ENCODE measurements around the gene TRAF3IP1.
"Not testable (repeated sequence)": the region's sequence is repeated elsewhere in the genome, so short reads cannot be mapped to it uniquely, and the experiment has no call there.

The TRAF3IP1 gene

GRCh38 chr2:238302751-238303150 is 17.6 kb upstream of the TRAF3IP1 start:
- H3K4me1 ChIP-seq (ENCODE audit: insufficient read depth, low read length) = no peaks in the 10 kb centered on the region
- no peak overlapping the region for H3K9ac ChIP-seq (ENCODE audit: low read depth, low read length)
- H3K27me3 ChIP-seq (ENCODE audit: insufficient read depth, low read length) = no peaks in the 10 kb centered on the region; the same call in 1 of the 2 replicates
- no peaks in the 10 kb centered on the region for H3K36me3 ChIP-seq (ENCODE audit: insufficient read depth, low read depth, low read length)
- H3K9me3 ChIP-seq (ENCODE audit: insufficient read depth, low read depth, low read length) = no peaks in the 10 kb centered on the region
- H3K4me3 ChIP-seq (ENCODE audit: low read length) = no peak overlapping the region
- H3K27ac ChIP-seq (ENCODE audit: low read length) = no peak overlapping the region

- Histone ChIP-seq H3K4me1 (ENCODE audit: insufficient read depth, low read length) (no peaks in the 10 kb centered on the region), H3K36me3 (ENCODE audit: insufficient read depth, low read depth, low read length) (no peaks in the 10 kb centered on the region), H3K4me3 (ENCODE audit: low read length) (no peak overlapping the region), H3K27me3 (ENCODE audit: insufficient read depth, low read length) (no peaks in the 10 kb centered on the region), H3K27ac (ENCODE audit: low read length) (no peak overlapping the region), H3K9ac (ENCODE audit: low read depth, low read length) (no peak overlapping the region), H3K9me3 (ENCODE audit: insufficient read depth, low read depth, low read length) (no peaks in the 10 kb centered on the region)
Observed at GRCh38 chr2:238304116-238304515, 16.2 kb upstream of the TRAF3IP1 start.

DNA sequence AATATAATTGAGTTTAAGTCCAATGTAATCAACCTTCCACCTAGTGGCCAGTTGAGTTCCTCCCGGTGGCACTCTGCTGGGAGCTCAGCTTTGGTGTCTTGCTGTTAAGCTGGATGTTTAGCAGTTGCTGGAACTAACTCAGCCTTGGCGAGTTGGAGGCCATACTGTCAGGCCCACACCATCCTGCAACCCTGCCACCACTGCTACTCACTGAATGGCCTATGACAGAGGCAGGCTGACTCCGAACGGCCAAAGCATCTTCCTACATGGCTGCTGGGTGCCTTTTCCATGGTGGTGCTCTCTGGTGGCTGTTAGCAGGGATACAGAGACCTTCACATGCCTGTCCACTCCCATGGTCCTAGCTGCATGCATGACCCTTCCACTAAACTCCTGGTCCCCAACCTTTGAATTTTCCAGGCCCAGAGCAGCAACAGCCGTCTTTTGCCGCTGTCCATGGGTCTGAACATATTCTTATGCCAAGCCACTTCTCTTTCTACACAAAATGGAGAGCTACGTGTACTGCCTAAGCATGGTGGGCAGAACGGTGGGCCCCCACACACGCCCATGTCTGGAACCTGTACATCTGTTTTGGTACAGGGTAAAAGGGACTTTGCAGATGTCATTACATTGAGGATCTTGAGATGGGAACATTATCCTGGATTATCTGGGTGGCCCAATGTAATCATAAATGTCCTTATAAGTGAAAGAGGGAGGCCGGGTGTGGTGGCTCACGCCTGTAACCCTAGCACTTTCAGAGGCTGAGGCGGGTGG is 15.0 kb upstream of the TRAF3IP1 start:
- Histone ChIP-seq H3K27ac (ENCODE audit: low read length) (no peak overlapping the region), H3K36me3 (ENCODE audit: insufficient read depth, low read depth, low read length) (no peaks in the 10 kb centered on the region), H3K4me3 (ENCODE audit: low read length) (no peak overlapping the region), H3K27me3 (ENCODE audit: insufficient read depth, low read length) (no peaks in the 10 kb centered on the region), H3K4me1 (ENCODE audit: insufficient read depth, low read length) (no peaks in the 10 kb centered on the region), H3K9me3 (ENCODE audit: insufficient read depth, low read depth, low read length) (no peaks in the 10 kb centered on the region), H3K9ac (ENCODE audit: low read depth, low read length) (no peak overlapping the region)

DNA sequence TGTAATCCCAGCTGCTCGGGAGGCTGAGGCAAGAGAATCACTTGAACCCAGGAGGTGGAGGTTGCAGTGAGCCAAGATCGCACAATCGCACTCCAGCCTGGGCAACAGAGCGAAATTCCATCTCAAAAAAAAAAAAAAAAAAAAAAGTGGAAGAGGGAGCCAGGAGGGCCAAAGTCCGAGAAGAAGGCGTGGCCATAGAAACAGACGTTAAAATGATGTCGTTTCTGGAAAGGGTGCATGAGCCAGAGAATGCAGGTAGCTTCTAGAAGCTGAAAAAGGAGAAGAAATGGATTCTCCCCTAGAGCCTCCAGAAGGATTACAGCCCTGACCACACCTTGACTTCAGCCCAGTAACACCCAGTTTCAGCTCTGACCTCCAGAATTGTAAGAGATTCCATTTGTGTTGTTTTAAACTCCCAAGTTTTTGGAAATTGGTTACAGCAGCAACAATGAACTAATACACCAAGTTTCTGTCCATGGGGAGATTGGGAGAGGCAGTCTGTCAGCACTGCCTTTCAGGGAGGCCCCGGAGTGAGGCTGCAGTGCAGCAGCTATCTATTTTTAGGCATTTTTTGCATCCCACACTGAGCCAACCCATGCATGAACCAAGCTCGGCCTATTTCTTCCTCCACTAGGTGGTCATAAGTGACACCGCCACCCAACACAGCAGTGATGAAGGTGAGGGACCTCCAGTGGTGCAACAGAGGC is 14.2 kb upstream of the TRAF3IP1 start:
- Histone ChIP-seq H3K27me3 (ENCODE audit: insufficient read depth, low read length) (no peaks in the 10 kb centered on the region), H3K9ac (ENCODE audit: low read depth, low read length) (no peak overlapping the region), H3K36me3 (ENCODE audit: insufficient read depth, low read depth, low read length) (no peaks in the 10 kb centered on the region), H3K27ac (ENCODE audit: low read length) (no peak overlapping the region), H3K4me3 (ENCODE audit: low read length) (no peak overlapping the region), H3K4me1 (ENCODE audit: insufficient read depth, low read length) (no peaks in the 10 kb centered on the region), H3K9me3 (ENCODE audit: insufficient read depth, low read depth, low read length) (no peaks in the 10 kb centered on the region)

DNA sequence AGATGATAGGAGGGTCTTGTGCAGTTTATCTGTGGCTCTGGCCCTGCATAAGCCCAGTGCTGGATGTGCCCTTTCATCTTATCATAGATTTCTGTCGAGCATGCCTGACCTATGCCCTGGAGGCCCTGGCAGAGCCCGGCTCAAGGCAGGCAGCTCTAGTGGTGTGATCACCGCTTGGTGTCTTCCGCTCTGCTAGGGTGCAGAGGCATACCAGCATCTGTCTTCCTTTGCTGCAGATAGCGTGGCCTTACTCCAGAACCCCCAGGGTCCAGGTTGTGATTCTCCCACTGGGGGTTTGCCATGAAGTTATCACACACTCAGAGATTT is 13.7 kb upstream of the TRAF3IP1 start:
- Histone ChIP-seq H3K4me1 (ENCODE audit: insufficient read depth, low read length) (no peaks in the 10 kb centered on the region), H3K9ac (ENCODE audit: low read depth, low read length) (no peak overlapping the region), H3K4me3 (ENCODE audit: low read length) (no peak overlapping the region), H3K27me3 (ENCODE audit: insufficient read depth, low read length) (no peaks in the 10 kb centered on the region), H3K9me3 (ENCODE audit: insufficient read depth, low read depth, low read length) (no peaks in the 10 kb centered on the region), H3K27ac (ENCODE audit: low read length) (no peak overlapping the region), H3K36me3 (ENCODE audit: insufficient read depth, low read depth, low read length) (no peaks in the 10 kb centered on the region)

DNA sequence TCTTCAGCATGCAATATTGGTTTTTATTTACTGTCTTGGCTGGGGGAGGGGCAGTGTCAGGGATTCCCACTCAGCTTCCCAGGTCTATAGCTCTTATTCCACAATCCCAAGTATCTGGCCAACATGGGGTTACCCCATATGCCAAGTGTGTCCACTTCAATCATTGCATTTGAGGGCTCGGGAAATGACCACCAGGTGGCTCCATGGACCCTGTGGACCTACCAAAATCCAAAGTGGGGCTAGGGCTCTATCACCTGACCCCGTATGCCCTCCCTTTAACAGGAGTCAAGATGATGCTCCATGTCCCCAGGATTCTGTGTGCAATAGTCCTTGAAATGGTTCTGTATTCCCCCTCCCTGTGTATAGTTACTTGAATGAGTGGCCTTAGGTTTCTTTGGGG is 12.1 kb upstream of the TRAF3IP1 start:
- no peaks in the 10 kb centered on the region for H3K36me3 ChIP-seq (ENCODE audit: insufficient read depth, low read depth, low read length)
- H3K27me3 ChIP-seq (ENCODE audit: insufficient read depth, low read length) = no peaks in the 10 kb centered on the region
- no peak overlapping the region for H3K27ac ChIP-seq (ENCODE audit: low read length)
- no peaks in the 10 kb centered on the region for H3K4me1 ChIP-seq (ENCODE audit: insufficient read depth, low read length)
- no peaks in the 10 kb centered on the region for H3K9me3 ChIP-seq (ENCODE audit: insufficient read depth, low read depth, low read length)
- no peak overlapping the region for H3K9ac ChIP-seq (ENCODE audit: low read depth, low read length)
- H3K4me3 ChIP-seq (ENCODE audit: low read length) = no peak overlapping the region

DNA sequence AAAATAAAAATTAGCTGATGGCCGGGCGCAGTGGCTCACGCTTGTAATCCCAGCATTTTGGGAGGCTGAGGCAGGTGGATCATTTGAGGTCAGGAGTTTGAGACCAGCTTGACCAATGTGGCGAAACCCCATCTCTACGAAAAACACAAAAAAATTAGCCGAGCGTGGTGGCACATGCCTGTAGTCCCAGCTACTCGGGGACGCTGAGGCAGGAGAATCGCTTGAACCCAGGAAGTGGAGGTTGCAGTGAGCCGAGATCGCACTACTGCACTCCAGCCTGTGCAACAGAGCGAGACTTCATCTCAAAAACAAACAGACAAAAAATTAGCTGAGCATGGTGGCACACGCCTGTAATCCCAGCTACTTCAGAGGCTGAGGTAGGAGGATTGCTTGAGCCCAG is 9.6 kb upstream of the TRAF3IP1 start:
- H3K4me1 ChIP-seq (ENCODE audit: insufficient read depth, low read length); H3K27ac ChIP-seq (ENCODE audit: low read length); H3K4me3 ChIP-seq (ENCODE audit: low read length); H3K27me3 ChIP-seq (ENCODE audit: insufficient read depth, low read length); H3K36me3 ChIP-seq (ENCODE audit: insufficient read depth, low read depth, low read length); H3K9ac ChIP-seq (ENCODE audit: low read depth, low read length); H3K9me3 ChIP-seq (ENCODE audit: insufficient read depth, low read depth, low read length): not testable (repeated sequence)

DNA sequence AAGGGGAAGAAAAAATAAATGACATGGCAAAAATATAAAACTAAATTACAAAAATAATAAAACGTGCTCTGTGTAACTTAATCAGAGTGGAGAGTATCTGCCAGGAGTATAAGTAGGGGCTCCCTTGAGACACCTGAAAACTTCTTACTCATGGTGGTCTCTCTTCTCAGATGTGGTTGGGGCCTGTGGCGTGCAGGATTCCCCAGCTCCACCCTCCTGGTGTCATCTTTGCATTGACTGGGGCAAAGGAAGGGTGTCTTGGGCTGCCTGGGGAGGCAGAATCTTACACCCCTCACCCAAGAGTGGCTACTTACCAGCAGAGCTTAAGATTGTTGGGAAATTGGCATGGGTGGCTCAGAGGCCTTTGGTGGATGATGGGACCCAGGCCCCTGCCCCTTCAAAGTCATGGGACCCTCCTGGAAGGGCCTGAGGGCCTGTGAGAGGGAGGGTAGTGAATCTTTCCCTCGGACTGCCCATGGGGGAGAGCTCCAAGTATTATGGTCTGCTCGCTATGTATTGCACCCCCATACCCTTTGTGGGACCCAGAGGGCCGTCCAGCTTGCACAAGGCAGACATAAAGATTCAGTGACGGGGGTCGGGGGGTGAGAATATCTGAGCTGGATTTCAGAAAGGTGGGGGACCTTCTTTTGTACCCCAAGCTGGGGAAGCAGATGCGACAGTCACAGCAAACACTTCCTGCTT is 6.9 kb upstream of the TRAF3IP1 start:
- Histone ChIP-seq H3K36me3 (ENCODE audit: insufficient read depth, low read depth, low read length) (no peaks in the 10 kb centered on the region), H3K27ac (ENCODE audit: low read length) (no peak overlapping the region), H3K4me3 (ENCODE audit: low read length) (no peak overlapping the region), H3K4me1 (ENCODE audit: insufficient read depth, low read length) (no peaks in the 10 kb centered on the region), H3K9me3 (ENCODE audit: insufficient read depth, low read depth, low read length) (no peaks in the 10 kb centered on the region), H3K9ac (ENCODE audit: low read depth, low read length) (no peak overlapping the region), H3K27me3 (ENCODE audit: insufficient read depth, low read length) (no peaks in the 10 kb centered on the region)

DNA sequence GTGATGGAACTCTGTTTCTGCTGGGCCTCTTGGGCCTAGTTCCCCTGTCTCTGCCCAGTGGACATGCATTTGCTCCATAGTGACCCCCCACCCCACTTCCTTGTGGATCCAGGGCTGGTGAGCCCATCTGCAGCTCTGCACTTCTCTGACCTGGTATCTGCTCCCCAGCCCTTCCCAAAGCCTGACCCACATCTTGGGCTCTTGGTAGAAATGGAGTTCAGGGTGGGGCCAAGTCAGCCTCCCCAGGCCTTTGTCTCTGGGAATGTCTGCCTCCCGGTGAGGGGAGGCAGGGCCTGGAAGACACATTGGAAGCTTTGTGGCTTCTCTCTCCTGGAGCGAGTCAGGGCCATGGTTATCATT is 6.3 kb upstream of the TRAF3IP1 start:
- H3K9me3 ChIP-seq (ENCODE audit: insufficient read depth, low read depth, low read length) = no peaks in the 10 kb centered on the region
- H3K27ac ChIP-seq (ENCODE audit: low read length) = no peak overlapping the region
- H3K36me3 ChIP-seq (ENCODE audit: insufficient read depth, low read depth, low read length) = no peaks in the 10 kb centered on the region

DNA sequence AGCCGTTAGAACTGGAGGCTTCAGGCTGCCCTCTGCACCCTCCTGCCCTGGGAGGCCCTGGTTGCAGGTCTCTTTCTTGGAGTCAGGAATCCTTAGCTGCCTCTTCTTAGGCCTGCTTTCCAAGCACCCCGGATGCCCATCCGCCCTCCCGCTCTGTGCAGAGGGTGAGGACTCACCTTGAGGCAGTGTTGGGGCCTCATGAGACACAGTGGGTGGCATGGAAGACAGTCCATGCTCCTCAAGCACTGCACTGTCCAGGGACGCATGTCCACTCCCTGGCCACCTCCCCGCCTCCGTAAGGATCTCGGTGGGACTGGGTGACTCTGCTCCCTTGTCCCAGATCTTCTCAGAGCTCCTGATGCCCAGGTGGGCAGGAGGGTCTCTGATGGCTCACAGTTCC is 5.7 kb upstream of the TRAF3IP1 start:
- Histone ChIP-seq H3K4me3 (ENCODE audit: low read length) (no peak overlapping the region), H3K9me3 (ENCODE audit: insufficient read depth, low read depth, low read length) (no peaks in the 10 kb centered on the region), H3K27me3 (ENCODE audit: insufficient read depth, low read length) (peaks cover 8% of the 10 kb centered on the region; the same call in 1 of the 2 replicates), H3K36me3 (ENCODE audit: insufficient read depth, low read depth, low read length) (no peaks in the 10 kb centered on the region), H3K27ac (ENCODE audit: low read length) (no peak overlapping the region), H3K4me1 (ENCODE audit: insufficient read depth, low read length) (no peaks in the 10 kb centered on the region), H3K9ac (ENCODE audit: low read depth, low read length) (no peak overlapping the region)

More for the DNA sequence above, 6.3 kb upstream of the TRAF3IP1 start:
- no peaks in the 10 kb centered on the region for H3K4me1 ChIP-seq (ENCODE audit: insufficient read depth, low read length)
- no peak overlapping the region for H3K9ac ChIP-seq (ENCODE audit: low read depth, low read length)
- peaks cover 2% of the 10 kb centered on the region; the same call in 1 of the 2 replicates for H3K27me3 ChIP-seq (ENCODE audit: insufficient read depth, low read length)
- no peak overlapping the region for H3K4me3 ChIP-seq (ENCODE audit: low read length)

DNA sequence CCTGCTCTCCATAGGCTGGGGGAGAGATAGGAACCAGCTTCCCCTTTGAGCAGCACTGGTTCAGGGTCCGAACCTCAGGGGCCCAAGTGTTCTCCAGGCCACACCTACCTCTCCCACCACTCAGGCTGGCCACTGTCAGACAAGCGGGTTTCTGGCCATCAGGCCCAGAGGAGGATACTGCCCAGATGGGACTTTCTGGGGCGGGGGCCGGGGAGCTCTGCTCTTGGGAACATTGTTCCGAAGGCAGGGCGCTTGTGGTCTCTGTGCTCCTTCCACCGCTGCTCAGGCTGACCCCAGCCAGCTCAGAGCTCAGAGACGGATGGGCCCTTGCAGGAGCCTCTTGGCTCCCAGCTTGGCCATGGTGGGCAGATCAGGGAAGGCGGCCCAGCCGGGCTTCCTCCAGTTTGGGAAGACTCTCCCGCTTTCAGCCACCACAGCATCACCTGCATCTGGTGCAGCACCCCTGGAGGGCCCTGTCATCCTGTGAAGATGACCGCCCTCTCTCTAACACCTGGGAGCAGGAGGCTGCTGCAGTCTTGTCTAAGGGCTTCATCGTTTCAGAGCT is 5.2 kb upstream of the TRAF3IP1 start:
- no peak overlapping the region for H3K9ac ChIP-seq (ENCODE audit: low read depth, low read length)
- peaks cover 11% of the 10 kb centered on the region; the same call in 1 of the 2 replicates for H3K27me3 ChIP-seq (ENCODE audit: insufficient read depth, low read length)
- no peak overlapping the region for H3K27ac ChIP-seq (ENCODE audit: low read length)
- no peaks in the 10 kb centered on the region for H3K4me1 ChIP-seq (ENCODE audit: insufficient read depth, low read length)
- H3K9me3 ChIP-seq (ENCODE audit: insufficient read depth, low read depth, low read length) = no peaks in the 10 kb centered on the region
- no peak overlapping the region for H3K4me3 ChIP-seq (ENCODE audit: low read length)
- no peaks in the 10 kb centered on the region for H3K36me3 ChIP-seq (ENCODE audit: insufficient read depth, low read depth, low read length)
